ENCODE data around the gene TMEM63B. TPM values are rescaled to one million over a fixed set of nuclear protein-coding genes. Genes with fewer than 3 reads are reported as not detected.

TMEM63B gene
- total and polyA plus RNA-seq, 2 of the 8 experiments (the other 6 are each of a cell fraction or from before 2014, with no cell fraction given): 61.1 to 96.8 TPM

DNA sequence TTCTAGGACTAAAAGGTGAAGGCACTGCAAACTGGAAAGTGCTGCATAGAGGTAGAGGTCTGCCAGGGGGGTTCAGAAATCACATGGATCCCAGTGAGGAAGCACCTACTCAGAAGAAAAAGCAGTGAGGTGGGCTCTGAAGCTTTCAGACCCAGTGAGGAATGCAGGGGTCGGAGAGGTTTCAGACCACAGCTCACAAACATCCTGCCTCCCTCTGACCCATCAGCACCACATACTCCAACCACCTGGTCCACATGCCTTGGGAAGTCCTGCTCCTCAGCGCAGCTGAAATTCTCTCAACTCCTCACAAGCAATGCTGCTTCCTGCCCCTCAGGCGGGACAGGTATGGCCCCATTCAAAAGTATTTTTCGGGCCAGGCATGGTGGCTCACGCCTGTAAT, 20.3 kb upstream of the TMEM63B start:
- Histone ChIP-seq H3K23me2 (ENCODE audit: low read depth, low read length) (no peaks in the 10 kb centered on the region; the same call in 1 of the 2 replicates), H3K79me2 (ENCODE audit: control insufficient read depth in 1 of 2, insufficient read depth in 2 of 2, low read length in 2 of 2) (peaks cover 0 to 16% of the 10 kb centered on the region in 2 experiments; a peak in 1 of 4 replicates), H4K5ac (ENCODE audit: insufficient read length, low read depth, low read length) (no peak overlapping the region), H2BK120ac (replicated peaks; ENCODE audit: low read depth, low read length) (no peak overlapping the region), H3K36me3 (ENCODE audit: control insufficient read depth in 2 of 4, insufficient read depth in 4 of 4, low read length in 3 of 4) (peaks cover 12 to 60% (median 25%) of the 10 kb centered on the region in 4 experiments), H3K27me3 (replicated peaks in 1 of 4; ENCODE audit: control insufficient read depth in 3 of 4, extremely low read depth in 1 of 4, insufficient read depth in 3 of 4, low read length in 3 of 4) (no peaks in the 10 kb centered on the region), H2BK5ac (ENCODE audit: low read depth, low read length) (no peak overlapping the region), H3K4me1 (replicated peaks in 1 of 4; ENCODE audit: control insufficient read depth in 3 of 4, insufficient read depth in 4 of 4, low read length in 3 of 4) (peaks cover 0 to 9% (median 0%) of the 10 kb centered on the region in 4 experiments; a peak in 2 of 7 replicates), H3K4me2 (ENCODE audit: insufficient read depth in 1 of 2, low read depth in 2 of 2, low read length in 2 of 2) (no peak overlapping the region), H3K79me1 (ENCODE audit: low read depth, low read length) (peaks cover 14% of the 10 kb centered on the region), H3K56ac (replicated peaks; ENCODE audit: insufficient read length, low read depth, low read length) (no peak overlapping the region), H3K4me3 (ENCODE audit: extremely low read depth in 1 of 4, insufficient read depth in 2 of 4, low read depth in 3 of 4, low read length in 4 of 4) (no peak overlapping the region), H3K9ac (replicated peaks in 1 of 4; ENCODE audit: extremely low read depth in 1 of 4, low read depth in 3 of 4, low read length in 3 of 4) (no peak overlapping the region), H2BK15ac (ENCODE audit: low read length) (no peak overlapping the region), H3K9me3 (ENCODE audit: insufficient read depth in 2 of 2, low read depth in 1 of 2, low read length in 1 of 2) (no peaks in the 10 kb centered on the region), H2AK5ac (ENCODE audit: low read depth, low read length) (no peak overlapping the region), H3K27ac (ENCODE audit: low read depth, low read length) (no peak overlapping the region), H2BK12ac (ENCODE audit: low read depth, low read length) (no peak overlapping the region), H4K91ac (replicated peaks; ENCODE audit: insufficient read length, low read length) (no peak overlapping the region), H2AFZ (ENCODE audit: low read length) (no peak overlapping the region), H3K23ac (ENCODE audit: insufficient read length) (no peak overlapping the region), H3K14ac (ENCODE audit: insufficient read length) (no peak overlapping the region), H4K8ac (ENCODE audit: extremely low read depth, insufficient read depth, low read length) (no peak overlapping the region), H3K18ac (ENCODE audit: extremely low read depth, low read length) (no peak overlapping the region), H4K20me1 (replicated peaks in 1 of 2; ENCODE audit: control insufficient read depth in 1 of 2, insufficient read depth in 2 of 2, low read length in 2 of 2) (peaks cover 8 to 25% of the 10 kb centered on the region in 2 experiments), H2BK20ac (ENCODE audit: low read length) (no peak overlapping the region), H3K4ac (replicated peaks; ENCODE audit: insufficient read length, low read depth, low read length) (no peak overlapping the region)
- ChIA-PET POLR2A (ENCODE audit: partially characterized antibody) (interaction anchor here (0.6 to 1.6 kb wide), 4 partner anchors 9 to 145 kb away, joined by 3 to 4 read pairs (median 4); partner anchors contain the start of gene HSP90AB1), CTCF (ENCODE audit: partially characterized antibody) (interaction anchor here (1.0 to 22.5 kb wide), 6 partner anchors 8 to 465 kb away, joined by 3 to 255 read pairs (median 5); no protein-coding TSS in a partner anchor)
- WGBS, 2 experiments (ENCODE audit: extremely low coverage in 1 of 2, insufficient coverage in 1 of 2, insufficient read length in 1 of 2, insufficient replicate concordance in 2 of 2, low coverage in 1 of 2, low lambda C conversion rate in 2 of 2, missing lambda C conversion rate in 1 of 2): 92% methylated on average over 5 of the region's 5 CpGs; no CpG with 5 or more reads in 1 of the 2 experiments
- FAIRE-seq: no peak
- DNase-seq (ENCODE audit: low read depth in 1 of 2, low spot score in 2 of 2): no peak
- TF ChIP-seq ZNF274 (IDR thresholded peaks at IDR 0.05; ENCODE audit: borderline replicate concordance, extremely low read depth, low read length): no peak
- TF ChIP-seq SAP30 (IDR thresholded peaks at IDR 0.05; ENCODE audit: insufficient read depth, insufficient replicate concordance, low read length): no peak
- TF ChIP-seq HDAC2 (IDR thresholded peaks at IDR 0.05; ENCODE audit: borderline replicate concordance in 1 of 2, low read depth in 2 of 2, low read length in 2 of 2): no peak
- TF ChIP-seq FOSL1 (IDR thresholded peaks at IDR 0.05; ENCODE audit: insufficient read depth, low read depth, low read length): no peak
- TF ChIP-seq, protein P1, sequence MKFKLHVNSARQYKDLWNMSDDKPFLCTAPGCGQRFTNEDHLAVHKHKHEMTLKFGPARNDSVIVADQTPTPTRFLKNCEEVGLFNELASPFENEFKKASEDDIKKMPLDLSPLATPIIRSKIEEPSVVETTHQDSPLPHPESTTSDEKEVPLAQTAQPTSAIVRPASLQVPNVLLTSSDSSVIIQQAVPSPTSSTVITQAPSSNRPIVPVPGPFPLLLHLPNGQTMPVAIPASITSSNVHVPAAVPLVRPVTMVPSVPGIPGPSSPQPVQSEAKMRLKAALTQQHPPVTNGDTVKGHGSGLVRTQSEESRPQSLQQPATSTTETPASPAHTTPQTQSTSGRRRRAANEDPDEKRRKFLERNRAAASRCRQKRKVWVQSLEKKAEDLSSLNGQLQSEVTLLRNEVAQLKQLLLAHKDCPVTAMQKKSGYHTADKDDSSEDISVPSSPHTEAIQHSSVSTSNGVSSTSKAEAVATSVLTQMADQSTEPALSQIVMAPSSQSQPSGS (IDR thresholded peaks at IDR 0.05; ENCODE audit: low read length): no peak
- TF ChIP-seq, protein P2, sequence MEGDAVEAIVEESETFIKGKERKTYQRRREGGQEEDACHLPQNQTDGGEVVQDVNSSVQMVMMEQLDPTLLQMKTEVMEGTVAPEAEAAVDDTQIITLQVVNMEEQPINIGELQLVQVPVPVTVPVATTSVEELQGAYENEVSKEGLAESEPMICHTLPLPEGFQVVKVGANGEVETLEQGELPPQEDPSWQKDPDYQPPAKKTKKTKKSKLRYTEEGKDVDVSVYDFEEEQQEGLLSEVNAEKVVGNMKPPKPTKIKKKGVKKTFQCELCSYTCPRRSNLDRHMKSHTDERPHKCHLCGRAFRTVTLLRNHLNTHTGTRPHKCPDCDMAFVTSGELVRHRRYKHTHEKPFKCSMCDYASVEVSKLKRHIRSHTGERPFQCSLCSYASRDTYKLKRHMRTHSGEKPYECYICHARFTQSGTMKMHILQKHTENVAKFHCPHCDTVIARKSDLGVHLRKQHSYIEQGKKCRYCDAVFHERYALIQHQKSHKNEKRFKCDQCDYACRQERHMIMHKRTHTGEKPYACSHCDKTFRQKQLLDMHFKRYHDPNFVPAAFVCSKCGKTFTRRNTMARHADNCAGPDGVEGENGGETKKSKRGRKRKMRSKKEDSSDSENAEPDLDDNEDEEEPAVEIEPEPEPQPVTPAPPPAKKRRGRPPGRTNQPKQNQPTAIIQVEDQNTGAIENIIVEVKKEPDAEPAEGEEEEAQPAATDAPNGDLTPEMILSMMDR (IDR thresholded peaks at IDR 0.05; ENCODE audit: control extremely low read depth in 1 of 3, insufficient read depth in 1 of 3, low read depth in 1 of 3, low read length in 3 of 3): no peak
- no peak for TF ChIP-seq CBX5 (IDR thresholded peaks at IDR 0.05; ENCODE audit: low read depth, low read length)
- no peak for TF ChIP-seq SP1 (IDR thresholded peaks at IDR 0.05; ENCODE audit: low read depth, low read length)
- TF ChIP-seq SP2 (IDR thresholded peaks at IDR 0.05; ENCODE audit: low read length): no peak

Measured in H1 (cell line).